ENCODE results near the gene GOLGA8A. TPM values are rescaled to one million over a fixed set of nuclear protein-coding genes. Genes with fewer than 3 reads are reported as not detected.

GOLGA8A gene
- total RNA-seq, 4 donors from 2014 or later = 0.85 to 7.0 (median 3.1) TPM

- no peak overlapping the region for H3K27ac ChIP-seq
- H3K4me3 ChIP-seq = no peak overlapping the region
- in situ Hi-C loops (cut with MboI; ENCODE audit: low sequenced_read_pairs in 4 of 4) = no loop called here
- no peak for DNase-seq
- H3K36me3 ChIP-seq = no peaks in the 10 kb centered on the region
- intact Hi-C loops (cut with DNase I; ENCODE audit: low total_unique reads) = no loop called here
- no peak for TF ChIP-seq POLR2A (IDR thresholded peaks at IDR 0.05)
- TF ChIP-seq CTCF (IDR thresholded peaks at IDR 0.05 in 4 of 5, conservative IDR thresholded peaks at IDR 0.05 in 1 of 5) = no peak
- no peaks in the 10 kb centered on the region for H3K9me3 ChIP-seq
- no peaks in the 10 kb centered on the region for H3K4me1 ChIP-seq
- no peak for ATAC-seq
- no peaks in the 10 kb centered on the region for H3K27me3 ChIP-seq
Observed at GRCh38 chr15:34456658-34457057, 19.1 kb upstream of the GOLGA8A start.

- TF ChIP-seq POLR2A (IDR thresholded peaks at IDR 0.05) = no peak
- no peak for TF ChIP-seq CTCF (IDR thresholded peaks at IDR 0.05 in 4 of 5, conservative IDR thresholded peaks at IDR 0.05 in 1 of 5)
- no peak for ATAC-seq
- in situ Hi-C loops (cut with MboI; ENCODE audit: low sequenced_read_pairs in 4 of 4) (no loop called here), intact Hi-C loops (cut with DNase I; ENCODE audit: low total_unique reads) (no loop called here)
- Histone ChIP-seq H3K4me3 (no peak overlapping the region), H3K4me1 (no peaks in the 10 kb centered on the region), H3K27me3 (no peaks in the 10 kb centered on the region), H3K9me3 (no peaks in the 10 kb centered on the region), H3K36me3 (no peaks in the 10 kb centered on the region), H3K27ac (no peak overlapping the region)
- DNase-seq = no peak
Observed at GRCh38 chr15:34442891-34443290, 5.3 kb upstream of the GOLGA8A start.

- DNase-seq (no peak), ATAC-seq (no peak)
- TF ChIP-seq POLR2A (IDR thresholded peaks at IDR 0.05) (no peak), CTCF (IDR thresholded peaks at IDR 0.05 in 4 of 5, conservative IDR thresholded peaks at IDR 0.05 in 1 of 5) (no peak)
- Histone ChIP-seq H3K4me1 (no peaks in the 10 kb centered on the region), H3K36me3 (no peaks in the 10 kb centered on the region), H3K27me3 (no peaks in the 10 kb centered on the region), H3K9me3 (no peaks in the 10 kb centered on the region), H3K4me3 (no peak overlapping the region), H3K27ac (no peak overlapping the region)
- in situ Hi-C loops (cut with MboI; ENCODE audit: low sequenced_read_pairs in 4 of 4) (no loop called here), intact Hi-C loops (cut with DNase I; ENCODE audit: low total_unique reads) (loop anchor here (10.0 kb wide), 1 partner anchor 145 kb away; the partner anchor contains the start of gene GOLGA8B)
Observed at GRCh38 chr15:34439878-34440277, 2.3 kb upstream of the GOLGA8A start.

GRCh38 chr15:34436956-34437442, 609 bp downstream of the GOLGA8A start:
- Histone ChIP-seq H3K4me3 (peak overlapping the region; percentile 53 to 78 (median 58)), H3K27ac (peak overlapping the region in 2 of 4 donors; percentile 34), H3K27me3 (no peaks in the 10 kb centered on the region), H3K36me3 (no peaks in the 10 kb centered on the region), H3K9me3 (no peaks in the 10 kb centered on the region), H3K4me1 (no peaks in the 10 kb centered on the region)
- ATAC-seq (peak; percentile 26 to 75), DNase-seq (no peak)
- no peak for TF ChIP-seq POLR2A (IDR thresholded peaks at IDR 0.05)
- no peak for TF ChIP-seq CTCF (IDR thresholded peaks at IDR 0.05 in 4 of 5, conservative IDR thresholded peaks at IDR 0.05 in 1 of 5)
- intact Hi-C loops (cut with DNase I; ENCODE audit: low total_unique reads) (loop anchor here (10.0 kb wide), 1 partner anchor 148 kb away; the partner anchor contains the start of gene GOLGA8B), in situ Hi-C loops (cut with MboI; ENCODE audit: low sequenced_read_pairs in 4 of 4) (no loop called here)
